ENCODE results near the gene EGLN1. TPM values are rescaled to one million over a fixed set of nuclear protein-coding genes. Genes with fewer than 3 reads are reported as not detected.

Gene EGLN1
- total and polyA plus RNA-seq, 2 of the 8 experiments (the other 6 are each of a cell fraction or from before 2014, with no cell fraction given), result 4.0 to 6.4 TPM

DNA sequence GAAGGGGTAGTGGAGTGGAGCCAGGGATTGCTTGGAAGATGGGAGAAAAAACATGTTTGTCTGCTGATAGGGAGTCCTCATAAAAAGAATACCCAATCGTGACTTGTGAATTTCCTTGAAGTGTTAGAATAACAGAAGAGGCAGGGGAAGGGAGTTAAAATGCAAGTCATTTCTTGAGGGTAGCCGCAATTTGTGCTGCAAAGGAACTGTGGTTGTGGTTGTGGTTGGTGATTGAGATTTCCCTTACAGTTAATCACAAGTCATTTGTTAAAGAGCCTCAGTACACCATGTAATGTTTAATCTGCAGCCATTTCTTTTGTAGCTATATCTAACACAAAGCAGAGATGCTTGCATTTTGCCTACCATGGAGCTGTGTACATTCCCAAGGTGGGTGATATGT, 38.5 kb upstream of the EGLN1 start (continued):
- TF ChIP-seq, protein P1, sequence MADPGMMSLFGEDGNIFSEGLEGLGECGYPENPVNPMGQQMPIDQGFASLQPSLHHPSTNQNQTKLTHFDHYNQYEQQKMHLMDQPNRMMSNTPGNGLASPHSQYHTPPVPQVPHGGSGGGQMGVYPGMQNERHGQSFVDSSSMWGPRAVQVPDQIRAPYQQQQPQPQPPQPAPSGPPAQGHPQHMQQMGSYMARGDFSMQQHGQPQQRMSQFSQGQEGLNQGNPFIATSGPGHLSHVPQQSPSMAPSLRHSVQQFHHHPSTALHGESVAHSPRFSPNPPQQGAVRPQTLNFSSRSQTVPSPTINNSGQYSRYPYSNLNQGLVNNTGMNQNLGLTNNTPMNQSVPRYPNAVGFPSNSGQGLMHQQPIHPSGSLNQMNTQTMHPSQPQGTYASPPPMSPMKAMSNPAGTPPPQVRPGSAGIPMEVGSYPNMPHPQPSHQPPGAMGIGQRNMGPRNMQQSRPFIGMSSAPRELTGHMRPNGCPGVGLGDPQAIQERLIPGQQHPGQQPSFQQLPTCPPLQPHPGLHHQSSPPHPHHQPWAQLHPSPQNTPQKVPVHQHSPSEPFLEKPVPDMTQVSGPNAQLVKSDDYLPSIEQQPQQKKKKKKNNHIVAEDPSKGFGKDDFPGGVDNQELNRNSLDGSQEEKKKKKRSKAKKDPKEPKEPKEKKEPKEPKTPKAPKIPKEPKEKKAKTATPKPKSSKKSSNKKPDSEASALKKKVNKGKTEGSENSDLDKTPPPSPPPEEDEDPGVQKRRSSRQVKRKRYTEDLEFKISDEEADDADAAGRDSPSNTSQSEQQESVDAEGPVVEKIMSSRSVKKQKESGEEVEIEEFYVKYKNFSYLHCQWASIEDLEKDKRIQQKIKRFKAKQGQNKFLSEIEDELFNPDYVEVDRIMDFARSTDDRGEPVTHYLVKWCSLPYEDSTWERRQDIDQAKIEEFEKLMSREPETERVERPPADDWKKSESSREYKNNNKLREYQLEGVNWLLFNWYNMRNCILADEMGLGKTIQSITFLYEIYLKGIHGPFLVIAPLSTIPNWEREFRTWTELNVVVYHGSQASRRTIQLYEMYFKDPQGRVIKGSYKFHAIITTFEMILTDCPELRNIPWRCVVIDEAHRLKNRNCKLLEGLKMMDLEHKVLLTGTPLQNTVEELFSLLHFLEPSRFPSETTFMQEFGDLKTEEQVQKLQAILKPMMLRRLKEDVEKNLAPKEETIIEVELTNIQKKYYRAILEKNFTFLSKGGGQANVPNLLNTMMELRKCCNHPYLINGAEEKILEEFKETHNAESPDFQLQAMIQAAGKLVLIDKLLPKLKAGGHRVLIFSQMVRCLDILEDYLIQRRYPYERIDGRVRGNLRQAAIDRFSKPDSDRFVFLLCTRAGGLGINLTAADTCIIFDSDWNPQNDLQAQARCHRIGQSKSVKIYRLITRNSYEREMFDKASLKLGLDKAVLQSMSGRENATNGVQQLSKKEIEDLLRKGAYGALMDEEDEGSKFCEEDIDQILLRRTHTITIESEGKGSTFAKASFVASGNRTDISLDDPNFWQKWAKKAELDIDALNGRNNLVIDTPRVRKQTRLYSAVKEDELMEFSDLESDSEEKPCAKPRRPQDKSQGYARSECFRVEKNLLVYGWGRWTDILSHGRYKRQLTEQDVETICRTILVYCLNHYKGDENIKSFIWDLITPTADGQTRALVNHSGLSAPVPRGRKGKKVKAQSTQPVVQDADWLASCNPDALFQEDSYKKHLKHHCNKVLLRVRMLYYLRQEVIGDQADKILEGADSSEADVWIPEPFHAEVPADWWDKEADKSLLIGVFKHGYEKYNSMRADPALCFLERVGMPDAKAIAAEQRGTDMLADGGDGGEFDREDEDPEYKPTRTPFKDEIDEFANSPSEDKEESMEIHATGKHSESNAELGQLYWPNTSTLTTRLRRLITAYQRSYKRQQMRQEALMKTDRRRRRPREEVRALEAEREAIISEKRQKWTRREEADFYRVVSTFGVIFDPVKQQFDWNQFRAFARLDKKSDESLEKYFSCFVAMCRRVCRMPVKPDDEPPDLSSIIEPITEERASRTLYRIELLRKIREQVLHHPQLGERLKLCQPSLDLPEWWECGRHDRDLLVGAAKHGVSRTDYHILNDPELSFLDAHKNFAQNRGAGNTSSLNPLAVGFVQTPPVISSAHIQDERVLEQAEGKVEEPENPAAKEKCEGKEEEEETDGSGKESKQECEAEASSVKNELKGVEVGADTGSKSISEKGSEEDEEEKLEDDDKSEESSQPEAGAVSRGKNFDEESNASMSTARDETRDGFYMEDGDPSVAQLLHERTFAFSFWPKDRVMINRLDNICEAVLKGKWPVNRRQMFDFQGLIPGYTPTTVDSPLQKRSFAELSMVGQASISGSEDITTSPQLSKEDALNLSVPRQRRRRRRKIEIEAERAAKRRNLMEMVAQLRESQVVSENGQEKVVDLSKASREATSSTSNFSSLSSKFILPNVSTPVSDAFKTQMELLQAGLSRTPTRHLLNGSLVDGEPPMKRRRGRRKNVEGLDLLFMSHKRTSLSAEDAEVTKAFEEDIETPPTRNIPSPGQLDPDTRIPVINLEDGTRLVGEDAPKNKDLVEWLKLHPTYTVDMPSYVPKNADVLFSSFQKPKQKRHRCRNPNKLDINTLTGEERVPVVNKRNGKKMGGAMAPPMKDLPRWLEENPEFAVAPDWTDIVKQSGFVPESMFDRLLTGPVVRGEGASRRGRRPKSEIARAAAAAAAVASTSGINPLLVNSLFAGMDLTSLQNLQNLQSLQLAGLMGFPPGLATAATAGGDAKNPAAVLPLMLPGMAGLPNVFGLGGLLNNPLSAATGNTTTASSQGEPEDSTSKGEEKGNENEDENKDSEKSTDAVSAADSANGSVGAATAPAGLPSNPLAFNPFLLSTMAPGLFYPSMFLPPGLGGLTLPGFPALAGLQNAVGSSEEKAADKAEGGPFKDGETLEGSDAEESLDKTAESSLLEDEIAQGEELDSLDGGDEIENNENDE (IDR thresholded peaks at IDR 0.05; ENCODE audit: insufficient replicate concordance, low read length), result no peak

Data from H1 (cell line).